ENCODE measurements around the gene ACOT11.
A peak's percentile ranks its signal among the peaks of the same experiment; 100 is the strongest.
"Not testable (repeated sequence)": the region's sequence is repeated elsewhere in the genome, so short reads cannot be mapped to it uniquely, and the experiment has no call there.

The ACOT11 gene

GRCh38 chr1:54611621-54612020, 63.6 kb downstream of the ACOT11 start:
- no peak for DNase-seq

DNA sequence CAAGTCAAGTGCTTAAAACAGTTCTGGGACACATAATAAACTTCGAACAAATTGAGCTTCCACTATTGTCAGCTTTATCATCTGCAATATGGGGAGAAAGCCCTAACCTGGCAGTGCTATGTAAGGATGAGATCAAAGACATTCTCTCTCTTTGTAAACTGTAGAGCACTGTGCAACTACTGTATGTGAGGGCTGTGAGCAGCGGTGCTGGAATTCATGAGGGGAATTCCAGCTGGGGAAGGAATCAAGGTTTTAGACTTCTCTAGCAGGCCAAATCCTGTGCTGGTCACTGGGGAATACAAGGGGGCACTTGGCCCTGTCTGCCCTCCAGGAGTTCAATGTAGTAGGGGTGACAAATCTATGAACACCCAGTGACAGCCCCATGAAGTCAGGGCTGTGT, 66.0 kb downstream of the ACOT11 start:
- no peak for DNase-seq

DNA sequence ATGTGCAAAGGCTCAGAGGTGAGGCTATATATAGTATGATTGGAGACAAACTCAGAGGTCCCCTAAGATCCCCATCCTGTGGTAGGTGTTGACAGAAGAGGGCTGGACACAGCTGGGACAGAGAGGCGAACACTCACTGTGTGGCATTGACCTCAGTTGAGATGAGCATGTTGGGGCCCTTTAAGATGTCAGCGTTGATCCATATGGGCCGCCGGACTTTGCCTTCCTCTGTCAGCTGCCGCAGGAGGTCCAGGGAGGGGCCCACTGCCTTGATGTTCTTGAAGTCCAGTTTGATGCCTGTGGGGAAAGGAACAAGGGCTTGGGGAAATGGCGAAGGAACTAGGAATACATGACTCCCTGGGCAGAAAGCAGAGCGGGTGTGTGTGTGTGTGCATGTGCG, 66.5 kb downstream of the ACOT11 start:
- DNase-seq: no peak

DNA sequence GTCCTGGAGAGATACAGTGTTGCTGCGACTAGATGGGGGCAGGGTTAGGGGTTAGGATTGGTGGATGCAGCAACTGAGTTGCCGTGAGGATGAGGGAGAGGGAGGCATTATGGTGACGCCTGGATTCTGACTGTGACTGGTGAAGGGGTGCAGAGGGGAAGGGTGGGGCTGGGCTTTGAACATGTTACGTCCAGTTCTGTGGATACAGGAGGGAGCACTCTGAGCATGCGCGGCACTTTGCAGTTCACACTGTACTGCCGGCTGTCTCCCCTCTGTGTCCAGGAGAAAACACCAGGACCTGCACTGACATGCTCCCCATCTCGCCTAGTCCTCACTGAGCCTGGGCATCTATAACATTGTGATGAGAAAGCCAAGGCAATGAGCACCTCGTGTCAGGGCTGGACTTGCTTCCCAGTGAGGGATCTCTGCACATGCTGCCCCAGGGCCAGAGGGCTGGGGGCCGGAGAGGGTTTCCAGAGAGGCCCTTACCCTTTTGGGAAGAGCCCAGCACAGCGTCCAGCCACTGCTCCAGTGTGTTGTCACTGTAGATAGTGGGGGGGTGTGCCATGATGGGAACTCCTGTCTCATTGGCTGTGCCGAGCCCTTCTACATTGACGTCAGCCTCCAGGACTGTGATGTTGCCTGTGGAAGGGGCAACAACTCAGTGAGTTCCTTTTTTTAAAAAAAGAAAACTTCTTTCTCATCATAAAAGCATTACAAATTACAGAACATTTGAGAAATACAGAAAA, 67.7 kb downstream of the ACOT11 start:
- no peak for DNase-seq

GRCh38 chr1:54619749-54620148, 71.7 kb downstream of the ACOT11 start:
- DNase-seq: no peak

DNA sequence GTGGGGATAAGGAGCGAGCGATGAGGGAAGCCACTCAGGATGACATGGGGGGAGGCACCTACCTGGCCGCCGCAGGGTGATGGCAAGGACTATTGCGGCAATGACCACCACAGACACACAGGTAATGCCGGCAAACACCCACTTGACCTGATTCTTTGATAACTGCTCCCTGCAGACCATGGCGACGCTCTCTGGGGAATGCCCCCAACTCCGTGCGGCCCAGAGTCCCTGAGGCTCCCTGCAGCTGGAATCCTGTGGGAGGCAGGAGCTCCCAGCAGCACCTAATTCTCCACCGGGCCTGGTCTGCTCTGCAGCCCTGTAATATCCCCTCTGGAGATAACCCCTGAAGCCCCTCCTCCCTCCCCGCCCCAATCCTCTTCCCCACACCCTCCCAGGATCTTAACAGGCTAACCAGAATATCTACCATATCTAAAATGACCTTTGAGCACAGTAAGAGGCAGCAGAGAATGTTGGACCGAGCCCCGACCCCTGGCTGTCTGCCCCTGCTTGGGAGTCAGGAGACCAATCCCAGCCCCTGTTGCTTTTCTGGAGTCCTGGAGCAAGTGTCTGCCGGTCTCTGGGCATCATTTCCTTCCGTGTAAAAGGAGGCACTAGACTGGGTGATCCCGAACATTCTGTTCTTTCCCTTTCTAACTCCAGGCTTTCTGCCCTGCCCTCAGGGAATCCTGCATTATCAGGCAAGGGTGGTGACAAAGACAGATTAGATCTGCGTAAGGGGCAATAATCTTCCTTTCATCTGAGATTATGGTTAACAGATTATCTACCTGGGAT, 75.4 kb downstream of the ACOT11 start, which contains the start of gene FAM151A:
FAM151A (minus strand) TSS at position 310 of the 792 bp plus-strand sequence; CDS start at position 180, 130 bp downstream.
- no peak for DNase-seq

DNA sequence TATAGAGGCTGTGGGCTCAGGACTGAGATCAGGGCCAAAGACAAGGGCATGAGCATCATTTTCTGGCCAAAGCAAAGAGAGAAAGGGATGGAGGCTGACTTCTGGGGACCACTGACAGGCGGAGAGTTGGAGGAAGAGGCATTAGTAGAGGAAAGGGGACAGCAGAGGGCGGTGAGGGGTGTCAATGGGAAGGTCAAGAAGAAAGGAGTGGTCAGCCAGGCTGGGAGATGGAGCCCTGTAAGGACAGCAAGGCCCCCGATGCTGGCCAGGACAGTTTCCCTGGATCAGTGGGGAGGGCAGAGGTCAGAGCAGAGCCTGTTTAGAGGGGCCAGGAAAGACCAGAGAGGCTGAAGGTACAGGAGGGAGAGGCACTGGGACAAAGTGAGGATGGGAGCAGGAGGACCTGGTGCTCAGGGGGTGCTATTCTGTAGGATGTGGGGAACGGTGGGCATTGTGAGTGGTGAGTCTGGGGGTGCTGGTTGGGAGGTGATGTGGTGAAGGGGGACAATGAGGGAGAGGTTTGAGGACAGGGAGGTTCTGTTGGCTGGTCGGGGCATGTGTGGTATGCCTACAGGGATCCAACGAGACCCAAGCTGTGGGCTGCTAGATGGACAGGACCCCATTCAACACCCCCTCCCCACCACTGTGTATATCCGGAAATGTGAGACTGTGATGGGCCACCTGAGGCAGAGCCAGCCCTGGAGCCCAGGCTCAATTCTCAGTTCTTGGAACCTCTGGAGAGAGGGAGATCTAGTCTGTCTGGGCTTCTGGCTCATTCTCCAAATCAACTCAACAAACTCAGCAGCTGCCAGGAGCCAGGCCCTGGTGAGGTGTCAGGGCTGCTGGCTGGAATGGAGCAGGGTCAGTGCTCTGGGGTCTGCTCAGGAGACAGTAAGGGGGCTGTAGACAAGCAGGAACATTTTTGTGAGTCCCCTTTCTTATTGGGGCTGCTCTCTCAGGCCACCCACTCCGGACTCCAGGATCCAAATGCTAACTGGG, 76.7 kb downstream of the ACOT11 start:
- DNase-seq: no peak

- no peak for DNase-seq
These were observed 79.2 kb downstream of the ACOT11 start for GRCh38 chr1:54627196-54627595.

GRCh38 chr1:54635804-54636203, 87.8 kb downstream of the ACOT11 start:
- DNase-seq: not testable (repeated sequence)

- not testable (repeated sequence) for DNase-seq
These were observed 88.7 kb downstream of the ACOT11 start for GRCh38 chr1:54636461-54637446.

DNA sequence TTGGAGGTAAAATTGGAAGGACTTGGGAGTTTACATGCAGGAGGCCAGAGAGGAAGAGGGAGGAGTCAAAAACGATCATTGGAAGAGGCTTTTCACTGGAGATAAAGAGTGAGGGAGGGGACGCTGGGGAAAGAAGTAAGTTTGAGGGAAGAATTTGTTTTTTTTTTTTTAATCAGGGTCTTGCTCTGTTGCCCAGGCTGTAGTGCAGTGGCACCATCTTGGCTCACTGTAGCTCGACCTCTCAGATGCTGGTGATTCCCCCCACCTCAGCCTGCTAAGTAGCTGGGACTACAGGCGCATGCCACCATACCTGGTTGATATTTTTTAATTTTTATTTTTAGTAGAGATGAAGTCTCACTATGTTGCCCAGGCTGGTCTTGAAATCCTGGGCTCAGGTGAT, 92.3 kb downstream of the ACOT11 start:
- DNase-seq: no peak

- no peak for DNase-seq
These were observed 93.1 kb downstream of the ACOT11 start, which contains the start of gene MROH7 for GRCh38 chr1:54640863-54641836. MROH7 (plus strand) TSS chr1:54641786; CDS start chr1:54652927, 11,141 bp downstream.

GRCh38 chr1:54643736-54644135, 95.7 kb downstream of the ACOT11 start:
- DNase-seq: no peak

GRCh38 chr1:54645806-54646676, 98.0 kb downstream of the ACOT11 start:
- DNase-seq: peak; percentile 35

DNA sequence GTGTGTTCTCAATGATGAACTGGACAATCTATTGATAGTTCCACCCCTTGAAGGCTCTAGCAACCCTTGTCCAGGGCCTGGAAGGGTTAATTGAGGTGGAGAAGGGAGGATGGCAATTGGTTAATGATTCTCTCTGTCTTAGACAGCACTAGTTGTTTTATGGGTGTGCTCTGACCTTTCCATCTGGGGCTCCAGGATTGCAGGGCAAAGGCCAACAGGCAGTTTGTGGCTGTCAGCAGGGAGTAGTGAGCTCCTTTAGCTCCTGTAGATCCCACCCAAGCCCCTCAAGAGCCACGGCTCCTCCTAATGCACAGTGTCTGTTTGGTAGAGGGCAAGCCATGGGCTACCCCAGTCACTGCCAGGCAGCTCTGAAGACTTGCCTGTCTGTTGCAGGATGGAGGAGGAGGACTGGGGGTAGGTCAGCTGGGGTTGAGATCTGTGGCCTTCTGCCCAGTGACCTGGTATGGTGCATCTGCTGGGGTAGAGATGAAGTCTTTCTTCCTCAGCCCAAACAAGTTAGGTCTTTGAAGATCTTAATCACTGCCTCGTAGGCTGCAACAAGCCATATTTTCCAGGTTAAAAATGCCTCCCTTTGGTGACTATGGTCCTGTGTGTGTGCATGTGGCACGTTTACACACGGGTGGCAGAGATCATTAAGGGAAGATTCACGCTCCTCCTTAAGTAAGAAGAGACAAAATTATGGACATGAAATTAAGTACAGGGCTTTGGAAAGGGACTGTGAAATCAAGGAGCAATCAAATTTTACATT, 101.3 kb downstream of the ACOT11 start:
- no peak for DNase-seq

DNA sequence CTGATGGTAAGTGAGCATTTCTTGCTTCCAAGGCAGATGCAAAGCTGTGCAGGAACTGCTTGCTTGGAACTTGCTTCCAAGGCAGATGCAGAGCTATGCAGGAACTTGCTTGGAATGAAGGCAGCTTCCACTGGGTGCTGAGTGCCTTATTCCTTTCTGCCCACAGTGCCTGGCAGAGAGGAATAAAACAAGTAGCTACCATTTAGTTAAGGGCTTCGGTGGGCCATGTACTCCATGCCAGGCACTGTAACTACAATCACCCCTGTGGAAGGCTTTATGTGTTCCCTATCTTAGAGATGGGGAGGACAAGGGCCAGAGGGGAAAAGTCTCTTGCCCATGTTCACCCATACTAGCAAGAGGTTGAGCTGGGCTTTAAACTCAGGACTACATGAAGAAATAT, 101.9 kb downstream of the ACOT11 start:
- DNase-seq: no peak

- no peak for DNase-seq
These were observed 102.4 kb downstream of the ACOT11 start for GRCh38 chr1:54650417-54650816.

DNA sequence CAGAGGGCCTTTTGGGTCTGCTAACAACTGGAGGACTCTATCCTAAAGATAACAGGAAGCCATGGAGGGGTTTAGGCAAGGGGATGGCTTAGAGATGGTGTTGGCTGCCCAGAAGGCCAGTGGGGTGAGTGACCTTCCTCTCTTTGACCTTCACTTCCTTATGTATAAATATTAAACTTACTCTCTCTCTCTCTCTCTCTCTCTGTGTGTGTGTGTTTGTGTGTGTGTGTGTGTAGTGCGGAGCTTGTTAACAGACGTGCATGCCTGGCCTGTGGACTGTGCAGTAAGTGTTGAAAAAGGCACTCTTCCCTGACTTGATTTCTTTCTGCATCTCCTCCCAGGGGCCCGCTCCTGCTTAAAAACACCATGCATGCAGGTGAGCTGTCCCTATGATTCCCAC, 103.6 kb downstream of the ACOT11 start:
- no peak for DNase-seq

Data from right hindlimb (tissue), 1 donor.